Measurements from ENCODE around the gene FGF22.
A peak's percentile ranks its signal among the peaks of the same experiment; 100 is the strongest.

DNA sequence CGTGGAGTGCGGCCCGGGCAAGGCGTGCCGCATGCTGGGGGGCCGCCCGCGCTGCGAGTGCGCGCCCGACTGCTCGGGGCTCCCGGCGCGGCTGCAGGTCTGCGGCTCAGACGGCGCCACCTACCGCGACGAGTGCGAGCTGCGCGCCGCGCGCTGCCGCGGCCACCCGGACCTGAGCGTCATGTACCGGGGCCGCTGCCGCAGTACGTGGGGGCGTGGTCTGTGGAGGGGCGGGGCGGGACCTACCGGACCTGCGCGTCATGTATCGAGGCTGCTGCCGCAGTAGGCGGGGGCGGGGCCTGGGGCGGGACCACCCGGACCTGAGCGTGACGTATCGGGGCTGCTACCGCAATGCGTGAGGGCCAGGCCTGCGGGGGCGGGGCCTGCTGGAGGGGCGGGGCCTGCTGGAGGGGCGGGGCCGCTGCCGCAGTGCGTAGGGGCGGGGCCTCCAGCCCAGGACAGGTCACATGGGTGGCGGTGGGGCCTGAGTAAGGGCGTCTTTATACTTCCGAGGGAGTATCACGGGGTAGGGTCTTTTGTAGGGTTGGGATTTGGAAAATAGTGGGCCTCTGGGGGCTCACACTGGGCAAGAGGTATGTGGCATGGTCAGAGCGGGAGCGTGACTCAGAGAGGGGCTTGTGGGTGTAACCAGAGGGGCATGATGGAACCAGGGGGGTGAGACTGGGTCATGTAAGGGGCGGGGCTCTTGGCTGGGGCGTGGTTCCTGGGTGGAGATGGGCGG is 40.8 kb downstream of the FGF22 start:
- TF ChIP-seq RAD21 (IDR thresholded peaks at IDR 0.05; ENCODE audit: low read depth) (peak; percentile 15; the same call in 1 of the 2 replicates), EP300 (IDR thresholded peaks at IDR 0.05; ENCODE audit: borderline replicate concordance) (no peak), NFIC (IDR thresholded peaks at IDR 0.05) (no peak), YY1 (IDR thresholded peaks at IDR 0.05; ENCODE audit: low read depth) (no peak), TCF12 (IDR thresholded peaks at IDR 0.05; ENCODE audit: low read depth) (no peak; the same call in 1 of the 2 replicates), EGR1 (IDR thresholded peaks at IDR 0.05) (0 out of 2 replicates have a peak, but pooled peaks have one; percentile 9), CEBPB (IDR thresholded peaks at IDR 0.05) (no peak), TAF1 (IDR thresholded peaks at IDR 0.05; ENCODE audit: low read depth) (peak; percentile 30; the same call in 1 of the 2 replicates), ZBTB7A (IDR thresholded peaks at IDR 0.05; ENCODE audit: low read depth) (no peak; the same call in 1 of the 2 replicates), TEAD4 (IDR thresholded peaks at IDR 0.05) (no peak)
- TF ChIP-seq, protein P1, sequence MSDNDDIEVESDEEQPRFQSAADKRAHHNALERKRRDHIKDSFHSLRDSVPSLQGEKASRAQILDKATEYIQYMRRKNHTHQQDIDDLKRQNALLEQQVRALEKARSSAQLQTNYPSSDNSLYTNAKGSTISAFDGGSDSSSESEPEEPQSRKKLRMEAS (IDR thresholded peaks at IDR 0.05), result no peak
- TF ChIP-seq, protein P2, sequence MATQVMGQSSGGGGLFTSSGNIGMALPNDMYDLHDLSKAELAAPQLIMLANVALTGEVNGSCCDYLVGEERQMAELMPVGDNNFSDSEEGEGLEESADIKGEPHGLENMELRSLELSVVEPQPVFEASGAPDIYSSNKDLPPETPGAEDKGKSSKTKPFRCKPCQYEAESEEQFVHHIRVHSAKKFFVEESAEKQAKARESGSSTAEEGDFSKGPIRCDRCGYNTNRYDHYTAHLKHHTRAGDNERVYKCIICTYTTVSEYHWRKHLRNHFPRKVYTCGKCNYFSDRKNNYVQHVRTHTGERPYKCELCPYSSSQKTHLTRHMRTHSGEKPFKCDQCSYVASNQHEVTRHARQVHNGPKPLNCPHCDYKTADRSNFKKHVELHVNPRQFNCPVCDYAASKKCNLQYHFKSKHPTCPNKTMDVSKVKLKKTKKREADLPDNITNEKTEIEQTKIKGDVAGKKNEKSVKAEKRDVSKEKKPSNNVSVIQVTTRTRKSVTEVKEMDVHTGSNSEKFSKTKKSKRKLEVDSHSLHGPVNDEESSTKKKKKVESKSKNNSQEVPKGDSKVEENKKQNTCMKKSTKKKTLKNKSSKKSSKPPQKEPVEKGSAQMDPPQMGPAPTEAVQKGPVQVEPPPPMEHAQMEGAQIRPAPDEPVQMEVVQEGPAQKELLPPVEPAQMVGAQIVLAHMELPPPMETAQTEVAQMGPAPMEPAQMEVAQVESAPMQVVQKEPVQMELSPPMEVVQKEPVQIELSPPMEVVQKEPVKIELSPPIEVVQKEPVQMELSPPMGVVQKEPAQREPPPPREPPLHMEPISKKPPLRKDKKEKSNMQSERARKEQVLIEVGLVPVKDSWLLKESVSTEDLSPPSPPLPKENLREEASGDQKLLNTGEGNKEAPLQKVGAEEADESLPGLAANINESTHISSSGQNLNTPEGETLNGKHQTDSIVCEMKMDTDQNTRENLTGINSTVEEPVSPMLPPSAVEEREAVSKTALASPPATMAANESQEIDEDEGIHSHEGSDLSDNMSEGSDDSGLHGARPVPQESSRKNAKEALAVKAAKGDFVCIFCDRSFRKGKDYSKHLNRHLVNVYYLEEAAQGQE (IDR thresholded peaks at IDR 0.05; ENCODE audit: low read depth), result no peak
- TF ChIP-seq, protein P3, sequence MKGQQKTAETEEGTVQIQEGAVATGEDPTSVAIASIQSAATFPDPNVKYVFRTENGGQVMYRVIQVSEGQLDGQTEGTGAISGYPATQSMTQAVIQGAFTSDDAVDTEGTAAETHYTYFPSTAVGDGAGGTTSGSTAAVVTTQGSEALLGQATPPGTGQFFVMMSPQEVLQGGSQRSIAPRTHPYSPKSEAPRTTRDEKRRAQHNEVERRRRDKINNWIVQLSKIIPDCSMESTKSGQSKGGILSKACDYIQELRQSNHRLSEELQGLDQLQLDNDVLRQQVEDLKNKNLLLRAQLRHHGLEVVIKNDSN (IDR thresholded peaks at IDR 0.05), result peak; percentile 89
